A673 (cell line): ENCODE data around the gene SRGAP2C.
"Not testable (repeated sequence)": the region's sequence is repeated elsewhere in the genome, so short reads cannot be mapped to it uniquely, and the experiment has no call there.

Experiments used
- CTCF ChIP-seq: fragments of 300-800, 200-600 bp; sonication (generic); conservative IDR thresholded peaks from 2 replicates; pipeline ENCODE4 v1.5.1; 2017; ENCODE audit warnings: low read depth, mild to moderate bottlenecking, antibody characterized with exemption, low read length, moderate library complexity, mixed read lengths
- EZH2 ChIP-seq: fragments of 200-600 bp; sonication (generic); IDR thresholded peaks from 2 replicates; pipeline ENCODE4 v1.6.1; 2017; ENCODE audit warnings: borderline replicate concordance, low read depth, mild to moderate bottlenecking, mixed read lengths, antibody characterized with exemption, low read length; ENCODE audit not compliant: poor library complexity, severe bottlenecking

GRCh38 chr1:121224714-121225113, 39.9 kb downstream of the SRGAP2C start:
- not testable (repeated sequence) for TF ChIP-seq CTCF, EZH2
